ENCODE data around the gene DRD4.
A peak's percentile ranks its signal among the peaks of the same experiment; 100 is the strongest.

Gene DRD4

GRCh38 chr11:636511-637332 is at the start of gene DRD4:
TSS of gene DRD4 (plus strand) at chr11:637269. CDS start at chr11:637305, 36 bp downstream.
- DNase-seq, result no peak

GRCh38 chr11:587546-587945 is 49.5 kb upstream of the DRD4 start:
- DNase-seq, result no peak

GRCh38 chr11:587978-588380 is 49.1 kb upstream of the DRD4 start:
- DNase-seq, result peak; percentile 51

DNA sequence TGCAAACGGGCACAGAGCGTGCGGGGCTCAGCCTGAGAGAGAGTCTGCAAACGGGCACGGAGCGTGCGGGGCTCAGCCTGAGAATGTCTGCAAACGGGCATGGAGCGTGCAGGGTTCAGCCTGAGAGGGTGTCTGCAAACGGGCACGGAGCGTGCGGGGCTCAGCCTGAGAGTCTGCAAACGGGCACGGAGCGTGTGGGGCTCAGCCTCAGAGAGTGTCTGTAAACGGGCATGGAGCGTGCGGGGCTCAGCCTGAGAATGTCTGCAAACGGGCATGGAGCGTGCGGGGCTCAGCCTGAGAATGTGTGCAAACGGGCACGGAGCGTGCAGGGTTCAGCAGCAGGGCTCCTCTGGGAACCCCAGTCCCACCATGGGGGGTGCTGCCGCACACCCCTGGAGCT is 47.3 kb upstream of the DRD4 start:
- no peak for DNase-seq

- DNase-seq, result no peak
These were observed 46.1 kb upstream of the DRD4 start for GRCh38 chr11:590997-591396.

- no peak for DNase-seq
These were observed 44.6 kb upstream of the DRD4 start for GRCh38 chr11:592501-592900.

DNA sequence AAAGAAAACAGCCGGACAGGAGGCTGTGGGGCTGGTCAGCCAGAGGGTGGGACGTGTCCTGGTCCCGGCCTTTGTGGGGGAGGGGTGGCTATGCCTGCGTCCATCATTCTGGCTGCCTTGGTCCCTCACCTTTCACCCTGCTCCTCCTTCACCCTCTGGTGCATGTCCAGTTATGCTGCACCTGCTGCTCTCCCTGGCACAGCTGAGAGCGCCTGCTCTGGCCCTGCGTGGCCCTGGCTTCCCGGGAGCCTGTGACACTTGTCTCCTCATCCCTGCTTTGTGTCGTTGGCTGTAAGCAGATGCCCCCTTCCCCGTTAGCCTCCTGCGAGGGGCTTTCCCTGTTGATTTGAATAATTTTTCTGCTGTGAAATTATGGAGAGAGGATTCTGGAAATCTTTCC is 44.2 kb upstream of the DRD4 start:
- no peak for DNase-seq

- DNase-seq, result no peak
These were observed 43.7 kb upstream of the DRD4 start for GRCh38 chr11:593347-593746.

- DNase-seq, result no peak
These were observed 41.7 kb upstream of the DRD4 start for GRCh38 chr11:595400-595799.

DNA sequence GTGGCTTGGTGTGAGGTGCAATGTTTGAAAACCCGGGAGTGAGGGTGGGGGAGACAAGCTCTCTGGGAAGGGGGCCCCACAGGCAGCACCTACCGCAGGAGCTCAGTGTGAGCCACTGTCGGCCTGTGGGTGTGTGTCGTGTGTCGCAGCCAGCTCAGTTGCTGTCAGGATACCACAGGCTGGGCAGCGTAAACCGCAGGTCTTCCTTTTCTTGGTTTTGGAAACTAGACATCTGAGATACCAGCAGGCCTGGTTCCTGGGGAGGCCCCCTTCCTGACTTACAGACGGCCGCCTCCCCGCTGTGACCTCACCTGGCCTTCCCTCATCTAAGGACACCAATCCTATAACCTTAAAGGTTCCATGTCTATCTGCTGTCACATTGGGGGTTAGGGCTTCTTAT is 40.7 kb upstream of the DRD4 start:
- DNase-seq, result no peak

GRCh38 chr11:597166-597725 is 39.8 kb upstream of the DRD4 start:
- no peak for DNase-seq

DNA sequence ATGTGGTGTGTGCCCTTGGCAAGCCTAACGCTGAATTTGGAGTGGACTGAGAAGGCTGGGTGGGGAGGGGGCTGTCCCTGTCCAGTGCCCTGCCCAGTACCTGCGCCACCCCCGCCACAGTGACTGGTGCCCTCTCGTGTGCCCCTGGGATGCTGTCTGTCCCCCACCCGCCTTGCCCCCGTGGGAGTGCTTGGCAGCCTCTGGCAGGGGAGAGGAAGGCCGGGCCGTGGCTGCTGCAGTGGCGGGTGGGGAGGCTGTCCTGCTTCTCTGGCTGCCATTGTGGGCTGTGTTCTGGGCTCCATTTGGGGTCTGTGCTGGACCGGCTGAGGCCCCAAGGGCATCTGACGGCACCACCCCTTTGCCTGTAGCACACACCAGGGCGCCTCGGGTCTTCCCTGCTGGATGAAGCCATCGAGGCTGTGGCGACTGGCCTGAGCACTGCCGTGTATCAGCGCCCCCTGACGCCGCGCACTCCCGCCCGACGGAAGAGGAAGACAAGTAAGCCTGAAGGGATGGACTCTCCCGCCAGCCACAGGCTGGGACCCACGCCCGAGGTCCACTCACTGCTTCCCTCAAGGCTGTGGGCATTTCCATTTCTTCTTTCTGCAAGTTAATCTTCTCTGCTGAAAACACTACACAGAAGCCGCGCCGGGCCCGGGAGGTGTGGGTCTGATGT is 38.9 kb upstream of the DRD4 start:
- DNase-seq, result no peak

DNA sequence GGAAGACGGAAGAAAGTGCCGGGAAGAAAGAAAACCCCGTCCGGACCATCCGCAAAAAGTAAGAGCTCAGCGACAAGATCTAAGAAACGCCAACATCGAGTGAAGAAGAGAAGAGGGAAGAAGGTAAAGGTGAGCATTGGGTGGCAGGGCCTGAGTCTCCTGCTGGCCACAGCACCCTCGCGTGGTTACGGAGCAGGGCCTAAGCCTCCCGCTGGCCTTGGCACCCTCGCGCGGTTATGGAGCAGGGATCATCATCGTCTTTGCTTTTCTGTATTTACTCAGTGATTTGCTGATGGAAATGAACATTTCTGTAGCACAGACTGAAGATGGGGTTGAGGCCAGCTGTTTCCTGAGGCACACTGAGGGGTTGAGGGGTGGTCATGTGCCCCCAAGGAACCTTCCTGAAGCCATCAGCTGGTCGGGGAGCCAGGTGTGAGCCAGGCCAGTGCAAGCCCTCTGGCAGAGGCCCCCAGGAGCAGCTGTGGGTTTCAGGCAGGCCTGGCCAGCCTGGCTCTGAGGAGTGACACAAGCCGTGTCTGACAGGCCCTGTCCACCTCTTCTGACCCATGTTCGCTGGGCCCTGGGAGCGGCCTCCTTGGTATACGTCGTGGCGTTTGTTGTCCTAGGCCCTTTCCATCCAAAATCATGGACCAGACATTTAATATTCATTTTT is 35.4 kb upstream of the DRD4 start:
- no peak for DNase-seq

DNA sequence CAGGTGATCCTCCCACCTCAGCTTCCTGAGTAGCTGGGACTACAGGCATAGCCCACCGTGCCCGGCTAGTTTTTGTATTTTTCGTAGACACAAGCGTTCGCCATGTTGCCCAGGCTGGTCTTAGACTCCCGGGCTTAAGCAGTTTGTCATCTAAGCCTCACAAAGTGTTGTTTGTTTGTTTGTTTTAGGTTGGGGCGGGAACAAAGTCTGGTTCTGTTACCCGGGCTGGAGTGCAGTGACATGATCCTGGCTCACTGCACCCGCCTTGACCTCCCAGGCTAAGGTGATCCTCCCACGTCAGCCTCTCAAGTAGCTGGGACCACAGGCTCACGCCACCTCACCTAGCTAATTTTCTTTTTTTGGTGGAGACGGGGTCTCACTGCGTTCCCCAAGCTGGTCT is 33.9 kb upstream of the DRD4 start:
- no peak for DNase-seq

GRCh38 chr11:605286-606129 is 31.6 kb upstream of the DRD4 start:
- DNase-seq, result no peak

GRCh38 chr11:606245-606644 is 30.8 kb upstream of the DRD4 start:
- DNase-seq, result no peak

DNA sequence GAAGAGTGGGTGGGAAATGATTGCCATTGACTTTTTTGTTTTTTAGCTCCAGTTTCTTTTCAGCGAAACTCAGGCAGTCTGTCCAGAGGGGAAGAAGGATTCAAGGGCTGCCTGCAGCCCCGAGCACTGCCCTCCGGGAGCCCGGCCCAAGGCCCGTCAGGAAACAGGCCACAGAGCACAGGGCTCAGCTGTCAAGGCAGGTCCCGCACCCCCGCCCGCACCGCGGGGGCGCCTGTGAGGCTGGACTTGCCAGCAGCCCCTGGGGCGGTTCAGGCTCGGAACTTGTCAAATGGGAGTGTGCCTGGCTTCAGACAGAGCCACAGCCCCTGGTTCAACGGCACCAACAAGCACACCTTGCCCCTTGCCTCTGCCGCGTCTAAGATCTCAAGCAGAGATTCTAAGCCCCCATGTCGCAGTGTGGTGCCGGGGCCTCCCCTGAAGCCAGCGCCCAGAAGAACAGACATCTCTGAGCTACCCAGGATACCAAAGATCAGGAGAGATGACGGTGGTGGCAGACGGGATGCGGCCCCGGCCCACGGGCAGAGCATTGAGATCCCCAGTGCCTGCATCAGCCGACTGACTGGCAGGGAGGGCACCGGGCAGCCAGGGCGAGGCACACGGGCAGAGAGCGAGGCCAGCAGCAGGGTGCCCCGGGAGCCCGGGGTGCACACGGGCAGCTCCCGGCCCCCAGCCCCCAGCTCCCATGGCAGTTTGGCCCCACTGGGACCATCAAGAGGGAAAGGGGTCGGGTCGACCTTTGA is 29.9 kb upstream of the DRD4 start:
- no peak for DNase-seq

DNA sequence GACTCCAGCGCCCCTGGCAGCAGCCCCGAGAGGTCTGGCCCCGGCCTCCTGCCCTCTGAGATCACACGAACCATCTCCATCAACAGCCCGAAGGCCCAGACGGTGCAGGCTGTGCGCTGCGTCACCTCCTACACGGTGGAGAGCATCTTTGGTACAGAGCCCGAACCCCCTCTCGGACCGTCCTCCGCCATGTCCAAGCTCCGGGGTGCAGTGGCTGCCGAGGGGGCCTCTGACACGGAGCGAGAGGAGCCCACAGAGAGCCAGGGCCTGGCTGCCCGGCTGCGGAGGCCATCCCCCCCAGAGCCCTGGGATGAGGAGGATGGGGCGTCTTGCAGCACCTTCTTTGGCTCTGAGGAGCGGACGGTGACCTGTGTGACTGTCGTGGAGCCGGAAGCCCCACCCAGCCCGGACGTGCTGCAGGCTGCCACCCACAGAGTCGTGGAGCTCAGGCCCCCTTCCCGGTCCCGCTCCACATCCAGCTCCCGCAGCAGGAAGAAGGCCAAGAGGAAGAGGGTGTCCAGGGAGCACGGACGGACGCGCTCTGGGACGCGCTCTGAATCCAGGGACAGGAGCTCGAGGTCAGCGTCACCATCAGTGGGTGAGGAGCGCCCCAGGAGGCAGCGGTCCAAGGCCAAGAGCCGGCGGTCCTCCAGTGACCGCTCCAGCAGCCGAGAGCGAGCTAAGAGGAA is 29.0 kb upstream of the DRD4 start:
- no peak for DNase-seq

DNA sequence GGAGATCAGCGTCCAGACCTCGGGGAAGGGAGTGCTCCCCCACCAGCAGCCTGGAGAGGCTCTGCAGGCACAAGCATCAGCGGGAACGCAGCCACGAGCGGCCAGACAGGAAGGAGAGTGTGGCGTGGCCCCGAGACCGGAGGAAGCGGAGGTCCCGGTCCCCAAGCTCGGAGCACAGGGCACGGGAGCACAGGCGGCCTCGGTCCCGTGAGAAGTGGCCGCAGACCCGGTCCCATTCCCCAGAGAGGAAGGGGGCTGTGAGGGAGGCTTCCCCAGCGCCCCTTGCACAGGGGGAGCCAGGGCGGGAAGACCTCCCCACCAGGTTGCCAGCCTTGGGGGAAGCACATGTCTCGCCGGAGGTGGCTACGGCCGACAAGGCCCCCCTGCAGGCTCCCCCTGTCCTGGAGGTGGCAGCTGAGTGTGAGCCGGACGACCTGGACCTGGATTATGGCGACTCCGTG is 28.2 kb upstream of the DRD4 start:
- no peak for DNase-seq

- no peak for DNase-seq
These were observed 27.7 kb upstream of the DRD4 start for GRCh38 chr11:609341-609811.
